HepG2 (cell line): ENCODE data around the gene CCDC192. TPM values are rescaled to one million over a fixed set of nuclear protein-coding genes. Genes with fewer than 3 reads are reported as not detected.

Experiments
- ATAC-seq: fragments of 200-7000 bp; cut with Tn5 transposase; 3 replicates; pipeline ENCODE4 v1.9.1; 2020; ENCODE audit warnings: mild to moderate bottlenecking, moderate library complexity
- BruUV-seq: library from RNA; stranded (reverse); fragments of 400-500 nt; replicated peaks from 2 replicates; lab custom pipeline; 2021; lab: Mats Ljungman, UMichigan
- CTCF ChIA-PET: fragments of 300-600 bp; formaldehyde crosslinking; extraction: SDS; loops from one replicate; lab custom pipeline; 2021; ENCODE audit warnings: low total read pairs, inconsistent platforms, low intra/inter-chr PET ratio; lab: Yijun Ruan, JAX
- POLR2A ChIA-PET: fragments of 350-600 bp; sonication (Branson Sonifier 250); formaldehyde crosslinking; loops from one replicate; lab custom pipeline; 2020; ENCODE audit warnings: antibody characterized with exemption, inconsistent platforms; lab: Yijun Ruan, JAX
- DNase-seq: peaks from one replicate; pipeline ENCODE4 v3.0.0-alpha.2; 2015; ENCODE audit warnings: low spot score
- FAIRE-seq: peaks from 3 replicates; lab custom pipeline; 2011; peaks lifted over from hg19 to GRCh38; lab: Jason Lieb, UNC
- H2AFZ ChIP-seq: one replicate; pipeline ENCODE4 v1.6.1; 2011; ENCODE audit warnings: low read length, inconsistent platforms
- H3K27ac ChIP-seq: fragments of 300-600 bp; 3 replicates; pipeline ENCODE4 v1.8.0; 2011; ENCODE audit warnings: mixed run types, mild to moderate bottlenecking, mixed read lengths, low read length, inconsistent platforms; ENCODE audit not compliant: insufficient read depth; ENCODE audit errors: extremely low read length
- H3K27me3 ChIP-seq, 2 experiments: fragments of 200-600 bp in 1 of 2; 2 replicates in 1 of 2; 3 replicates in 1 of 2; pipeline versions ENCODE4 v1.6.0 to v1.8.0; 2011; ENCODE audit warnings: low read length in 2 of 2, mild to moderate bottlenecking in 2 of 2, moderate library complexity in 2 of 2, inconsistent platforms in 1 of 2; ENCODE audit not compliant: insufficient read depth in 2 of 2, control insufficient read depth in 1 of 2
- H3K36me3 ChIP-seq, 2 experiments: fragments of 200-600 bp in 1 of 2; replicated peaks in 1 of 2; 2 replicates in 1 of 2; 3 replicates in 1 of 2; pipeline versions ENCODE4 v1.5.1 to v1.8.0; 2011; ENCODE audit warnings: low read length in 2 of 2, inconsistent platforms in 1 of 2; ENCODE audit not compliant: insufficient read depth in 2 of 2, control insufficient read depth in 1 of 2
- H3K4me1 ChIP-seq: 2 replicates; pipeline ENCODE4 v1.5.1; 2012; ENCODE audit warnings: low read length, inconsistent platforms; ENCODE audit not compliant: insufficient read depth
- H3K4me2 ChIP-seq: 2 replicates; pipeline ENCODE4 v1.6.0; 2011; ENCODE audit warnings: low read depth, low read length, inconsistent platforms
- H3K4me3 ChIP-seq, 3 experiments: fragments of 200-600 bp in 1 of 3; sonication (generic), shearing (Covaris generic) in 1 of 3; replicated peaks in 1 of 3; 2 replicates each; pipeline ENCODE4 v1.5.1; 2011 to 2016; ENCODE audit warnings: low read length in 3 of 3, inconsistent platforms in 2 of 3, low read depth in 2 of 3, mild to moderate bottlenecking in 2 of 3, control low read depth in 1 of 3, mixed read lengths in 1 of 3; ENCODE audit not compliant: insufficient read depth in 1 of 3
- H3K79me2 ChIP-seq: one replicate; pipeline ENCODE4 v1.6.1; 2011; ENCODE audit warnings: low read length, inconsistent platforms; ENCODE audit not compliant: insufficient read depth
- H3K9ac ChIP-seq: 2 replicates; pipeline ENCODE4 v1.6.0; 2011; ENCODE audit warnings: mild to moderate bottlenecking, low read depth, low read length, inconsistent platforms; ENCODE audit not compliant: insufficient read depth
- H3K9me3 ChIP-seq: 2 replicates; pipeline ENCODE4 v1.5.1; 2012; ENCODE audit warnings: mild to moderate bottlenecking, low read length
- H4K20me1 ChIP-seq: 2 replicates; pipeline ENCODE4 v1.6.0; 2011; ENCODE audit warnings: inconsistent platforms, mild to moderate bottlenecking, low read length, moderate library complexity; ENCODE audit not compliant: insufficient read depth
- CEBPG ChIP-seq: IDR thresholded peaks from 2 replicates; pipeline ENCODE4 v1.6.1; 2016
- CENPX ChIP-seq: sonication (generic); formaldehyde crosslinking; IDR thresholded peaks from 2 replicates; pipeline ENCODE4 v1.9.0; 2021; ENCODE audit warnings: mild to moderate bottlenecking, missing genetic modification reagents, moderate library complexity
- ELF1 ChIP-seq: sonication (generic); formaldehyde crosslinking; IDR thresholded peaks from 2 replicates; pipeline ENCODE4 v1.4.0; 2020; ENCODE audit warnings: missing genetic modification reagents
- ERF ChIP-seq: IDR thresholded peaks from 2 replicates; pipeline ENCODE4 v1.6.1; 2018; ENCODE audit warnings: missing biosample characterization, missing genetic modification reagents
- FOXK2 ChIP-seq: fragments of 450-650 bp; IDR thresholded peaks from 2 replicates; pipeline ENCODE4 v1.6.1; 2016
- GLI4 ChIP-seq: sonication (generic); formaldehyde crosslinking; IDR thresholded peaks from 2 replicates; pipeline ENCODE4 v1.5.1; 2020; ENCODE audit warnings: missing genetic modification reagents, mild to moderate bottlenecking, moderate library complexity, borderline replicate concordance
- NFIC ChIP-seq: IDR thresholded peaks from 2 replicates; pipeline ENCODE4 v1.6.1; 2012; ENCODE audit warnings: mild to moderate bottlenecking, low read length, inconsistent platforms
- SOX13 ChIP-seq, 3 experiments: fragments of 450-650 bp in 1 of 3; sonication (generic) in 1 of 3; formaldehyde crosslinking in 1 of 3; IDR thresholded peaks in 2 of 3; conservative IDR thresholded peaks in 1 of 3; 2 replicates each; pipeline versions ENCODE4 v1.5.0 to v1.6.1; 2016 to 2020; ENCODE audit warnings: antibody characterized with exemption in 1 of 3, mild to moderate bottlenecking in 1 of 3, missing compliant biosample characterization in 1 of 3, missing genetic modification reagents in 1 of 3, moderate library complexity in 1 of 3
- SRSF9 ChIP-seq: fragments of 200-400 bp; formaldehyde crosslinking; IDR thresholded peaks from 2 replicates; pipeline ENCODE4 v1.6.1; 2018; ENCODE audit warnings: borderline replicate concordance, mild to moderate bottlenecking, low read depth, low read length; ENCODE audit not compliant: insufficient read depth, poor library complexity, severe bottlenecking
- ZNF496 ChIP-seq: sonication (generic); formaldehyde crosslinking; IDR thresholded peaks from 2 replicates; pipeline ENCODE4 v1.8.1; 2023; ENCODE audit warnings: mild to moderate bottlenecking, moderate library complexity, missing genetic modification reagents; ENCODE audit not compliant: insufficient replicate concordance
- ZNF510 ChIP-seq: sonication (generic); formaldehyde crosslinking; IDR thresholded peaks from 2 replicates; pipeline ENCODE4 v1.4.0; 2020; ENCODE audit warnings: low read depth, mild to moderate bottlenecking, missing genetic modification reagents
- ZNF670 ChIP-seq: sonication (generic); formaldehyde crosslinking; IDR thresholded peaks from 2 replicates; pipeline ENCODE4 v1.8.0; 2022; ENCODE audit warnings: mild to moderate bottlenecking, missing genetic modification reagents, borderline replicate concordance
- ZNF850 ChIP-seq: sonication (generic); formaldehyde crosslinking; conservative IDR thresholded peaks from 2 replicates; pipeline ENCODE4 v1.9.0; 2021; ENCODE audit warnings: mild to moderate bottlenecking, missing genetic modification reagents
- WGBS: methylation state at CpG from one replicate; pipeline ENCODE4 v1.1.6; 2017; ENCODE audit warnings: low lambda C conversion rate; 5-methylcytosine and 5-hydroxymethylcytosine counted together
- in situ Hi-C: cut with HindIII; loops from 2 replicates; pipeline ENCODE4 v1.10.0; 2017; ENCODE audit warnings: low pct_unique_long_range_greater_than_20kb; ENCODE audit not compliant: extremely low pct_ligation_motif_present
- intact Hi-C: fragments of 100-400 bp; cut with micrococcal nuclease; formaldehyde crosslinking; loops from one replicate; pipeline ENCODE4 v1.10.0; 2022; ENCODE audit not compliant: unreplicated experiment
- polyA plus RNA-seq, 8 experiments: library from polyadenylated mRNA; depleted of rRNA in 3 of 8; stranded (reverse) in 7 of 8; unstranded in 1 of 8; fragments of >200 nt; fragmentation: Illumina TruSeq in 4 of 8; extraction: Trizol in 4 of 8; gene quantifications; 2 replicates each; pipeline versions ENCODE4 v1.2.1 to v1.2.3, GENCODE V29; 2011 to 2016; ENCODE audit warnings: low read depth in 4 of 8, missing spikeins in 1 of 8, mixed read lengths in 1 of 8; ENCODE audit not compliant: insufficient read depth in 1 of 8
- total RNA-seq, 5 experiments: library from RNA; depleted of rRNA; stranded (reverse); fragments of >200 nt; fragmentation: Illumina TruSeq; extraction: Trizol; gene quantifications; 2 replicates each; pipeline ENCODE4 v1.2.3, GENCODE V29; 2016; ENCODE audit warnings: low read depth in 1 of 5
- TF ChIP-seq, protein P1 (sequence below): sonication (generic); formaldehyde crosslinking; conservative IDR thresholded peaks from 2 replicates; pipeline ENCODE4 v1.8.0; 2022; ENCODE audit warnings: low read depth, missing genetic modification reagents
- TF ChIP-seq, protein P2 (sequence below): sonication (generic); formaldehyde crosslinking; IDR thresholded peaks from 2 replicates; pipeline ENCODE4 v1.4.0; 2020; ENCODE audit warnings: missing genetic modification reagents
- TF ChIP-seq, protein P3 (sequence below): sonication (generic); formaldehyde crosslinking; IDR thresholded peaks from 2 replicates; pipeline ENCODE4 v1.4.0; 2020; ENCODE audit warnings: missing genetic modification reagents
- TF ChIP-seq, protein P4 (sequence below): IDR thresholded peaks from 2 replicates; pipeline ENCODE4 v1.6.1; 2016; ENCODE audit warnings: low read depth, borderline replicate concordance
- TF ChIP-seq, protein P5 (sequence below): sonication (generic); formaldehyde crosslinking; IDR thresholded peaks from 2 replicates; pipeline ENCODE4 v1.5.1; 2020; ENCODE audit warnings: missing genetic modification reagents, mild to moderate bottlenecking, borderline replicate concordance

CCDC192 gene
- total and polyA plus RNA-seq, 2 of the 13 experiments (the other 11 are each of a cell fraction or from before 2014, with no cell fraction given): not detected

DNA sequence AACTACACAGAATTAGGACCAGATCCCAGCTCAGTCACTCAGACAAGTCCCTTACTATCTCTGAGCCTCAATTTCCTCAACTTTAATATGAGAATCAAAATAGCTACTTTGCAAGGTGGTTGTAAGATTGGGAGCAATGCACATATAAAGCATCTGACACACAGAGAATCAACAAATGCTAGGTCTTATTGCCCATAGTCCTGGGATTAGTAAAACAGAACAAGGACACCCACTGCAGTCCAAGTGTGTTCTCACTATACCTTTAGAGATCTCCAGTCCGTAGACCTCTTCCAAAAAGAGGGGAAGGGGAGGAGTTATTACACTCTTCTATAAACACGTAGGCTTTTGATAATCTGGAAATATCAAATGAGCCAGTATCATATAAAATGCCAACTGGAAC, 190.0 kb downstream of the CCDC192 start:
- no peak overlapping the region for H3K4me2 ChIP-seq
- H3K4me1 ChIP-seq: peaks cover 4% of the 10 kb centered on the region; the same call in 1 of the 2 replicates
- H3K27me3 ChIP-seq: peaks cover 0 to 5% of the 10 kb centered on the region in 2 experiments; a peak in 2 of 5 replicates
- H3K36me3 ChIP-seq: no peaks in the 10 kb centered on the region
- ChIA-PET POLR2A (no interaction called here), CTCF (no interaction called here)
- FAIRE-seq (no peak), ATAC-seq (no peak), DNase-seq (no peak)
- no peaks in the 10 kb centered on the region for H3K79me2 ChIP-seq
- BruUV-seq: no TSS peak
- H3K27ac ChIP-seq: no peak overlapping the region
- TF ChIP-seq ERF (CRISPR knock-in tag) (no peak), ELF1 (CRISPR knock-in tag) (no peak), NFIC (no peak), CEBPG (CRISPR knock-in tag) (no peak), ZNF510 (CRISPR knock-in tag) (no peak), SOX13 (IDR thresholded peaks at IDR 0.05) (no peak), SOX13 (CRISPR knock-in tag; conservative IDR thresholded peaks at IDR 0.05 in 1 of 2, IDR thresholded peaks at IDR 0.05 in 1 of 2) (no peak), FOXK2 (no peak), ZNF496 (no peak), ZNF670 (CRISPR knock-in tag) (no peak), GLI4 (CRISPR knock-in tag) (no peak), SRSF9 (no peak), ZNF850 (CRISPR knock-in tag) (no peak), CENPX (CRISPR knock-in tag) (no peak)
- TF ChIP-seq, protein P1, sequence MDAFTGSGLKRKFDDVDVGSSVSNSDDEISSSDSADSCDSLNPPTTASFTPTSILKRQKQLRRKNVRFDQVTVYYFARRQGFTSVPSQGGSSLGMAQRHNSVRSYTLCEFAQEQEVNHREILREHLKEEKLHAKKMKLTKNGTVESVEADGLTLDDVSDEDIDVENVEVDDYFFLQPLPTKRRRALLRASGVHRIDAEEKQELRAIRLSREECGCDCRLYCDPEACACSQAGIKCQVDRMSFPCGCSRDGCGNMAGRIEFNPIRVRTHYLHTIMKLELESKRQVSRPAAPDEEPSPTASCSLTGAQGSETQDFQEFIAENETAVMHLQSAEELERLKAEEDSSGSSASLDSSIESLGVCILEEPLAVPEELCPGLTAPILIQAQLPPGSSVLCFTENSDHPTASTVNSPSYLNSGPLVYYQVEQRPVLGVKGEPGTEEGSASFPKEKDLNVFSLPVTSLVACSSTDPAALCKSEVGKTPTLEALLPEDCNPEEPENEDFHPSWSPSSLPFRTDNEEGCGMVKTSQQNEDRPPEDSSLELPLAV (CRISPR knock-in tag): no peak
- TF ChIP-seq, protein P2, sequence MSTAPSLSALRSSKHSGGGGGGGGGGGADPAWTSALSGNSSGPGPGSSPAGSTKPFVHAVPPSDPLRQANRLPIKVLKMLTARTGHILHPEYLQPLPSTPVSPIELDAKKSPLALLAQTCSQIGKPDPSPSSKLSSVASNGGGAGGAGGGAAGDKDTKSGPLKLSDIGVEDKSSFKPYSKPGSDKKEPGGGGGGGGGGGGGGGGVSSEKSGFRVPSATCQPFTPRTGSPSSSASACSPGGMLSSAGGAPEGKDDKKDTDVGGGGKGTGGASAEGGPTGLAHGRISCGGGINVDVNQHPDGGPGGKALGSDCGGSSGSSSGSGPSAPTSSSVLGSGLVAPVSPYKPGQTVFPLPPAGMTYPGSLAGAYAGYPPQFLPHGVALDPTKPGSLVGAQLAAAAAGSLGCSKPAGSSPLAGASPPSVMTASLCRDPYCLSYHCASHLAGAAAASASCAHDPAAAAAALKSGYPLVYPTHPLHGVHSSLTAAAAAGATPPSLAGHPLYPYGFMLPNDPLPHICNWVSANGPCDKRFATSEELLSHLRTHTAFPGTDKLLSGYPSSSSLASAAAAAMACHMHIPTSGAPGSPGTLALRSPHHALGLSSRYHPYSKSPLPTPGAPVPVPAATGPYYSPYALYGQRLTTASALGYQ (CRISPR knock-in tag): no peak
- TF ChIP-seq, protein P3, sequence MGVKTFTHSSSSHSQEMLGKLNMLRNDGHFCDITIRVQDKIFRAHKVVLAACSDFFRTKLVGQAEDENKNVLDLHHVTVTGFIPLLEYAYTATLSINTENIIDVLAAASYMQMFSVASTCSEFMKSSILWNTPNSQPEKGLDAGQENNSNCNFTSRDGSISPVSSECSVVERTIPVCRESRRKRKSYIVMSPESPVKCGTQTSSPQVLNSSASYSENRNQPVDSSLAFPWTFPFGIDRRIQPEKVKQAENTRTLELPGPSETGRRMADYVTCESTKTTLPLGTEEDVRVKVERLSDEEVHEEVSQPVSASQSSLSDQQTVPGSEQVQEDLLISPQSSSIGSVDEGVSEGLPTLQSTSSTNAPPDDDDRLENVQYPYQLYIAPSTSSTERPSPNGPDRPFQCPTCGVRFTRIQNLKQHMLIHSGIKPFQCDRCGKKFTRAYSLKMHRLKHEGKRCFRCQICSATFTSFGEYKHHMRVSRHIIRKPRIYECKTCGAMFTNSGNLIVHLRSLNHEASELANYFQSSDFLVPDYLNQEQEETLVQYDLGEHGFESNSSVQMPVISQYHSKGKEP: no peak
- TF ChIP-seq, protein P4, sequence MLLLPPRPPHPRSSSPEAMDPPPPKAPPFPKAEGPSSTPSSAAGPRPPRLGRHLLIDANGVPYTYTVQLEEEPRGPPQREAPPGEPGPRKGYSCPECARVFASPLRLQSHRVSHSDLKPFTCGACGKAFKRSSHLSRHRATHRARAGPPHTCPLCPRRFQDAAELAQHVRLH (CRISPR knock-in tag): no peak
- TF ChIP-seq, protein P5, sequence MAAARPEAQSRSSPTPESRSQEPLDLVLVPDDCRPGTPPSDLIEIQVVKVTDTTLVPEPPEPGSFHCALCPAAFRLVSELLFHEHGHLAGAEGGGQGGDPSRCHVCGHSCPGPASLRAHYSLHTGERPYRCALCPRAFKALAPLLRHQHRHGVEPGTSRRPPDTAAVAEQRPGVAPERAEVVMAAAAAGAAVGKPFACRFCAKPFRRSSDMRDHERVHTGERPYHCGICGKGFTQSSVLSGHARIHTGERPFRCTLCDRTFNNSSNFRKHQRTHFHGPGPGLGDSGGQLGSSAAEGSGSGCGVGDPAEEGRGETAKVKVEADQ (CRISPR knock-in tag): no peak
- 0% methylated on average over 2 of the region's 2 CpGs for WGBS
- intact Hi-C loops: no loop called here
- no peak overlapping the region for H3K9ac ChIP-seq
- H2AFZ ChIP-seq: no peak overlapping the region
- no peaks in the 10 kb centered on the region for H4K20me1 ChIP-seq
- no peak overlapping the region for H3K4me3 ChIP-seq
- no peaks in the 10 kb centered on the region for H3K9me3 ChIP-seq
- in situ Hi-C loops: loop anchor here (25.0 kb wide), 1 partner anchor 194 kb away; the partner anchor contains the start of gene SLC12A2
